Neural cell (in vitro differentiated cells): ENCODE data around the gene XK. TPM values are rescaled to one million over a fixed set of nuclear protein-coding genes. Genes with fewer than 3 reads are reported as not detected.
"Not testable (repeated sequence)": the region's sequence is repeated elsewhere in the genome, so short reads cannot be mapped to it uniquely, and the experiment has no call there.

Source experiments
- H2AFZ ChIP-seq: fragments of 200-600, 300-800 bp; sonication (generic), shearing (Covaris generic); 2 replicates; pipeline ENCODE4 v1.6.0; 2014; ENCODE audit warnings: low read depth, mild to moderate bottlenecking, antibody characterized with exemption, low read length, moderate library complexity
- H3F3A ChIP-seq: fragments of 200-600 bp; shearing (Covaris generic); 2 replicates; pipeline ENCODE4 v1.6.1; 2016; ENCODE audit warnings: mild to moderate bottlenecking, moderate library complexity, mixed read lengths, antibody characterized with exemption, low read length; ENCODE audit not compliant: insufficient read depth, poor library complexity, severe bottlenecking
- H3K27ac ChIP-seq: fragments of 200-600, 300-800 bp; sonication (generic), shearing (Covaris generic); 2 replicates; pipeline ENCODE4 v1.5.1; 2014; ENCODE audit warnings: mild to moderate bottlenecking, low read length, moderate library complexity
- H3K27me3 ChIP-seq: fragments of 300-800, 200-600 bp; sonication (generic), shearing (Covaris generic); 2 replicates; pipeline ENCODE4 v1.6.0; 2014; ENCODE audit warnings: mild to moderate bottlenecking, low read depth, low read length, moderate library complexity; ENCODE audit not compliant: insufficient read depth
- H3K36me3 ChIP-seq: fragments of 300-800, 200-600 bp; sonication (generic), shearing (Covaris generic); 2 replicates; pipeline ENCODE4 v1.5.1; 2014; ENCODE audit warnings: mild to moderate bottlenecking, antibody characterized with exemption, low read length, moderate library complexity; ENCODE audit not compliant: insufficient read depth
- H3K4me2 ChIP-seq: fragments of 300-800, 200-600 bp; sonication (generic), shearing (Covaris generic); 2 replicates; pipeline ENCODE4 v1.6.0; 2014; ENCODE audit warnings: mild to moderate bottlenecking, low read length
- H3K4me3 ChIP-seq: fragments of 300-800, 200-600 bp; sonication (generic), shearing (Covaris generic); 2 replicates; pipeline ENCODE4 v1.5.1; 2014; ENCODE audit warnings: mild to moderate bottlenecking, low read length, moderate library complexity
- H3K79me2 ChIP-seq: fragments of 200-600 bp; shearing (Covaris generic); replicated peaks from 2 replicates; pipeline ENCODE4 v1.6.0; 2014; ENCODE audit warnings: mild to moderate bottlenecking, low read length, moderate library complexity; ENCODE audit not compliant: insufficient read depth
- H3K9ac ChIP-seq: fragments of 300-800, 200-600 bp; sonication (generic), shearing (Covaris generic); 2 replicates; pipeline ENCODE4 v1.6.1; 2016; ENCODE audit warnings: mild to moderate bottlenecking, low read length, mixed read lengths
- H3K9me2 ChIP-seq: fragments of 200-600 bp; shearing (Covaris generic); 2 replicates; pipeline ENCODE4 v1.6.1; 2016; ENCODE audit warnings: mild to moderate bottlenecking, low read length, mixed read lengths; ENCODE audit not compliant: insufficient read depth
- H3K9me3 ChIP-seq: fragments of 200-600, 300-800 bp; sonication (generic), shearing (Covaris generic); 2 replicates; pipeline ENCODE4 v1.6.1; 2016; ENCODE audit warnings: mild to moderate bottlenecking, mixed run types, low read length, moderate library complexity, mixed read lengths
- H4K20me1 ChIP-seq: fragments of 200-600 bp; shearing (Covaris generic); 2 replicates; pipeline ENCODE4 v1.6.1; 2016; ENCODE audit warnings: mild to moderate bottlenecking, mixed run types; ENCODE audit not compliant: insufficient read depth
- EP300 ChIP-seq: fragments of 450-650 bp; conservative IDR thresholded peaks from 2 replicates; pipeline ENCODE4 v1.6.1; 2014; ENCODE audit warnings: antibody characterized with exemption, mild to moderate bottlenecking, moderate library complexity; ENCODE audit not compliant: poor library complexity, severe bottlenecking
- EZH2 ChIP-seq: fragments of 200-600, 300-800 bp; shearing (Covaris generic), sonication (generic); IDR thresholded peaks from 2 replicates; pipeline ENCODE4 v1.6.1; 2014; ENCODE audit warnings: antibody characterized with exemption, low read length, borderline replicate concordance, mild to moderate bottlenecking; ENCODE audit not compliant: insufficient read depth, poor library complexity, severe bottlenecking
- MXI1 ChIP-seq: fragments of 450-650 bp; conservative IDR thresholded peaks from 2 replicates; pipeline ENCODE4 v1.6.1; 2014; ENCODE audit warnings: antibody characterized with exemption, mild to moderate bottlenecking; ENCODE audit not compliant: poor library complexity, severe bottlenecking
- POLR2AphosphoS5 ChIP-seq: IDR thresholded peaks from 2 replicates; pipeline ENCODE4 v1.6.1; 2012
- RAD21 ChIP-seq: fragments of 450-650 bp; conservative IDR thresholded peaks from 2 replicates; pipeline ENCODE4 v1.6.1; 2014; ENCODE audit warnings: antibody characterized with exemption, mild to moderate bottlenecking, moderate library complexity
- REST ChIP-seq: IDR thresholded peaks from 2 replicates; pipeline ENCODE4 v1.6.1; 2012; ENCODE audit warnings: borderline replicate concordance
- SMC3 ChIP-seq: fragments of 450-650 bp; conservative IDR thresholded peaks from 2 replicates; pipeline ENCODE4 v1.6.1; 2014; ENCODE audit warnings: antibody characterized with exemption, mild to moderate bottlenecking, moderate library complexity; ENCODE audit not compliant: poor library complexity
- TAF1 ChIP-seq: IDR thresholded peaks from 2 replicates; pipeline ENCODE4 v1.6.1; 2012; ENCODE audit warnings: low read depth
- polyA plus RNA-seq: library from polyadenylated mRNA; depleted of rRNA; stranded (reverse); fragments of >200 nt; gene quantifications from 2 replicates; pipeline ENCODE4 v1.2.3, GENCODE V29; 2014
- TF ChIP-seq, protein P1 (sequence below): fragments of 450-650 bp; IDR thresholded peaks from 2 replicates; pipeline ENCODE4 v1.5.1; 2014; ENCODE audit warnings: antibody characterized with exemption, mild to moderate bottlenecking, moderate library complexity; ENCODE audit not compliant: poor library complexity, severe bottlenecking

The XK gene
- polyA plus RNA-seq, 1 donor from 2014 or later: 1.8 TPM

DNA sequence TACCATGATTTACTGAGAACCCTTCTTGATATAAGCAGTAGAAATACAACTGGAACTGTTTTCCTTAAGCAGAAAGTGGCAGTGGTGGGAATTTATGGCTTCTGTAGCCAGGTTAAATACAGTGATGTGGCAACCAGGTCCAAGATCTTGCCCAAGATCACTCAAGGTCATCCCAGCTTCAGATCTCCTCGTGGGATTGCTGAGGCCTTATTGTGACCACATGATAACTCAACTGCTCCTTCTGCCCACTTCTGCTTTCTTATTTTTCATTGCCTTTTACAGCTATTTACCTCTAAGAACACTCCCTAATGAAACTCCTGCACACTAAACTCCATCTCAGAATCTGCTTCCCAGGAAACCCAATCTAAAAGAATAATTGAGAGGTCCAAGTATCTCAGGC, 81.8 kb downstream of the XK start:
- TF ChIP-seq POLR2AphosphoS5 (no peak), MXI1 (no peak), EP300 (no peak), EZH2 (no peak), SMC3 (no peak), RAD21 (no peak), TAF1 (no peak), REST (no peak)
- TF ChIP-seq, protein P1, sequence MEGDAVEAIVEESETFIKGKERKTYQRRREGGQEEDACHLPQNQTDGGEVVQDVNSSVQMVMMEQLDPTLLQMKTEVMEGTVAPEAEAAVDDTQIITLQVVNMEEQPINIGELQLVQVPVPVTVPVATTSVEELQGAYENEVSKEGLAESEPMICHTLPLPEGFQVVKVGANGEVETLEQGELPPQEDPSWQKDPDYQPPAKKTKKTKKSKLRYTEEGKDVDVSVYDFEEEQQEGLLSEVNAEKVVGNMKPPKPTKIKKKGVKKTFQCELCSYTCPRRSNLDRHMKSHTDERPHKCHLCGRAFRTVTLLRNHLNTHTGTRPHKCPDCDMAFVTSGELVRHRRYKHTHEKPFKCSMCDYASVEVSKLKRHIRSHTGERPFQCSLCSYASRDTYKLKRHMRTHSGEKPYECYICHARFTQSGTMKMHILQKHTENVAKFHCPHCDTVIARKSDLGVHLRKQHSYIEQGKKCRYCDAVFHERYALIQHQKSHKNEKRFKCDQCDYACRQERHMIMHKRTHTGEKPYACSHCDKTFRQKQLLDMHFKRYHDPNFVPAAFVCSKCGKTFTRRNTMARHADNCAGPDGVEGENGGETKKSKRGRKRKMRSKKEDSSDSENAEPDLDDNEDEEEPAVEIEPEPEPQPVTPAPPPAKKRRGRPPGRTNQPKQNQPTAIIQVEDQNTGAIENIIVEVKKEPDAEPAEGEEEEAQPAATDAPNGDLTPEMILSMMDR: no peak
- Histone ChIP-seq H3K4me2 (no peak overlapping the region), H3K27me3 (no peaks in the 10 kb centered on the region)

GRCh38 chrX:37768866-37769265, 83.3 kb downstream of the XK start:
- not testable (repeated sequence) for H3K4me3 ChIP-seq, H4K20me1 ChIP-seq, H3K27ac ChIP-seq, H3K9ac ChIP-seq, H2AFZ ChIP-seq, H3K79me2 ChIP-seq, H3K9me2 ChIP-seq, H3K36me3 ChIP-seq, H3K9me3 ChIP-seq, H3K27me3 ChIP-seq, H3F3A ChIP-seq, H3K4me2 ChIP-seq

More for the DNA sequence above, 81.8 kb downstream of the XK start:
- Histone ChIP-seq H4K20me1 (no peaks in the 10 kb centered on the region), H3K4me3 (no peak overlapping the region), H3K27ac (no peak overlapping the region), H3K36me3 (no peaks in the 10 kb centered on the region), H3K9ac (no peak overlapping the region), H3K79me2 (no peaks in the 10 kb centered on the region), H2AFZ (no peak overlapping the region), H3K9me2 (no peaks in the 10 kb centered on the region), H3K9me3 (no peaks in the 10 kb centered on the region), H3F3A (no peaks in the 10 kb centered on the region)
